ENCODE measurements around the gene ZC4H2. TPM values are rescaled to one million over a fixed set of nuclear protein-coding genes. Genes with fewer than 3 reads are reported as not detected.
A peak's percentile ranks its signal among the peaks of the same experiment; 100 is the strongest.

Gene ZC4H2
- total and polyA plus RNA-seq, 2 of the 4 experiments (the other 2 are of a cell fraction) = 10.6 to 13.6 TPM

DNA sequence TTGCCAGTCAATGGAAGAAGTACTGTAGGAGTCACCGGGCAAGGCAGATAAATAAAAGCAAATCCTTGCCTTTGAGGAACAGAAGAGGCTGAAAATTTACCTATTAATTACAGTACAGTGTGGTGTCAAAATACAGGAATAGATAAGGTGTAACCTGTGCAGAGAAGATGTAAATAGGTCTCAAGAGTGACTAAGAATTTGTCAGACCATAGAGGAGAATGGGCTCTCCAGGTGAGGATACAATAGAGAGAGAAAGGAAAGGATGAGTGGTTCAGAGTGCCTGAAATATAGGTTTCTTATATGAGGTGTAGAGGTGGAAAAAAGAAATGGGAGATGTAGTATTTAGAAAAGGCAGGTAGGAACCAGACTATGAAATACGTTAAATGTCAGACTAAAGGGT is 801 bp upstream of the ZC4H2 start:
- no TSS peak for BruUV-seq (replicated peaks)

More for the DNA sequence above, 801 bp upstream of the ZC4H2 start:
- H3K4me1 ChIP-seq (ENCODE audit: control insufficient read depth, insufficient read depth, low read length) = no peaks in the 10 kb centered on the region
- no peak overlapping the region for H2BK120ac ChIP-seq (ENCODE audit: low read depth, low read length)
- peak overlapping the region; percentile 30 for H2AK9ac ChIP-seq (replicated peaks; ENCODE audit: low read depth, low read length, poor library complexity)
- peak overlapping the region in 1 of 2 experiments; percentile 77; a peak in 2 of 4 replicates for H4K8ac ChIP-seq (ENCODE audit: low read depth in 2 of 2, low read length in 2 of 2)
- no peaks in the 10 kb centered on the region for H3K9me3 ChIP-seq (ENCODE audit: control insufficient read depth, insufficient read depth, low read length)
- no peak overlapping the region for H2BK15ac ChIP-seq (ENCODE audit: low read depth, low read length)
- no peaks in the 10 kb centered on the region for H4K20me1 ChIP-seq (ENCODE audit: insufficient read depth, low read length)
- H3K9me1 ChIP-seq (ENCODE audit: insufficient read depth, low read length) = no peaks in the 10 kb centered on the region
- no peak for TF ChIP-seq BHLHE40 (IDR thresholded peaks at IDR 0.05; ENCODE audit: low read depth, low read length)
- TF ChIP-seq CHD1 (IDR thresholded peaks at IDR 0.05; ENCODE audit: low read depth, low read length) = no peak
- TF ChIP-seq, protein P1, sequence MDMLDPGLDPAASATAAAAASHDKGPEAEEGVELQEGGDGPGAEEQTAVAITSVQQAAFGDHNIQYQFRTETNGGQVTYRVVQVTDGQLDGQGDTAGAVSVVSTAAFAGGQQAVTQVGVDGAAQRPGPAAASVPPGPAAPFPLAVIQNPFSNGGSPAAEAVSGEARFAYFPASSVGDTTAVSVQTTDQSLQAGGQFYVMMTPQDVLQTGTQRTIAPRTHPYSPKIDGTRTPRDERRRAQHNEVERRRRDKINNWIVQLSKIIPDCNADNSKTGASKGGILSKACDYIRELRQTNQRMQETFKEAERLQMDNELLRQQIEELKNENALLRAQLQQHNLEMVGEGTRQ (IDR thresholded peaks at IDR 0.05; ENCODE audit: low read depth, low read length) = no peak
- no CpG with 5 or more reads among the region's 2 CpGs for WGBS, 2 experiments (ENCODE audit: extremely low coverage in 2 of 2, insufficient read length in 1 of 2)
- no peak overlapping the region for H3K18ac ChIP-seq (ENCODE audit: low read depth, low read length)
- DNase-seq = no peak
- intact Hi-C loops (cut with micrococcal nuclease) = no loop called here
- CTCF ChIA-PET = interaction anchor here (1.4 kb wide), 1 partner anchor 65 kb away, joined by 3 read pairs; no protein-coding TSS in a partner anchor
- no peak overlapping the region for H2BK5ac ChIP-seq (ENCODE audit: low read depth, low read length, poor library complexity, severe bottlenecking)
- POLR2A ChIA-PET (ENCODE audit: unreplicated experiment) = no interaction called here
- no peaks in the 10 kb centered on the region for H3K27me3 ChIP-seq (ENCODE audit: control insufficient read depth, insufficient read depth, low read length)
- dilution Hi-C loops (cut with HindIII; ENCODE audit: low sequenced_read_pairs, unreplicated experiment) = no loop called here
- peak overlapping the region; percentile 63 for H3K4me2 ChIP-seq (ENCODE audit: low read depth, low read length)
- in situ Hi-C loops (cut with MboI; ENCODE audit: low sequenced_read_pairs) = no loop called here
- H3K27ac ChIP-seq (ENCODE audit: insufficient read depth, low read length) = no peak overlapping the region
- ATAC-seq (ENCODE audit: low read depth) = no peak
- no peak overlapping the region for H4K5ac ChIP-seq (ENCODE audit: low read depth, low read length)
- no peak overlapping the region for H3K14ac ChIP-seq (replicated peaks; ENCODE audit: low read depth, low read length)
- peak overlapping the region; percentile 88 for H2AFZ ChIP-seq (replicated peaks; ENCODE audit: low read length, poor library complexity)
- no peak overlapping the region for H2BK20ac ChIP-seq (ENCODE audit: low read depth, low read length)
- H3K4ac ChIP-seq (ENCODE audit: low read depth, low read length) = no peak overlapping the region
- H2AK5ac ChIP-seq (ENCODE audit: low read depth, low read length) = no peak overlapping the region
- no peaks in the 10 kb centered on the region for H3K36me3 ChIP-seq (ENCODE audit: control insufficient read depth, insufficient read depth, low read length)
- no peak overlapping the region for H4K91ac ChIP-seq (ENCODE audit: insufficient read depth, low read depth, low read length)
- H3K4me3 ChIP-seq (ENCODE audit: insufficient read depth, low read depth, low read length) = no peak overlapping the region
- H3K79me1 ChIP-seq (ENCODE audit: low read depth in 1 of 2, low read length in 2 of 2) = 0 out of 4 replicates have a peak, but pooled peaks cover 0 to 4% of the 10 kb centered on the region in 2 experiments
- no peak overlapping the region for H3K23ac ChIP-seq (ENCODE audit: low read depth, low read length)
- H3K56ac ChIP-seq (ENCODE audit: extremely low read depth, insufficient read depth, low read length) = no peak overlapping the region
- no peak overlapping the region for H3K9ac ChIP-seq (ENCODE audit: low read depth, low read length)

Data from IMR-90 (cell line).